Left colon (tissue), 2 donors: Measurements from ENCODE around the gene SLC25A41. TPM values are rescaled to one million over a fixed set of nuclear protein-coding genes. Genes with fewer than 3 reads are reported as not detected.

Source experiments
- ATAC-seq: fragments of 200-7000 bp; cut with Tn5 transposase; one replicate; pipeline ENCODE4 v1.9.1; 2020; ENCODE audit warnings: mild to moderate bottlenecking, moderate library complexity
- DNase-seq, 2 donors: peaks; one replicate each; pipeline ENCODE4 v3.0.0-alpha.2; 2020
- intact Hi-C, 2 donors: fragments of 100-400 bp; cut with DNase I in 1 of 2; cut with micrococcal nuclease in 1 of 2; formaldehyde crosslinking; loops; one replicate each; pipeline versions ENCODE4 v1.11.2 to v1.14.0; 2022; cut with DNase I, micrococcal nuclease
- total RNA-seq, 2 donors: library from RNA; stranded (reverse); fragmentation: NEBNext Ultra II Directional; extraction: Animal tissue kit (Norgen Biotek cat#: 25700); gene quantifications; one replicate each; pipeline ENCODE4 v1.2.1, GENCODE V29; 2021
- donor health status: DM: no; HTN: no; CAD: no.
- donor health status: DM: yes; HTN: yes; CAD: no.

The SLC25A41 gene
- total RNA-seq, 2 donors from 2014 or later = 0.47 to 0.85 TPM

DNA sequence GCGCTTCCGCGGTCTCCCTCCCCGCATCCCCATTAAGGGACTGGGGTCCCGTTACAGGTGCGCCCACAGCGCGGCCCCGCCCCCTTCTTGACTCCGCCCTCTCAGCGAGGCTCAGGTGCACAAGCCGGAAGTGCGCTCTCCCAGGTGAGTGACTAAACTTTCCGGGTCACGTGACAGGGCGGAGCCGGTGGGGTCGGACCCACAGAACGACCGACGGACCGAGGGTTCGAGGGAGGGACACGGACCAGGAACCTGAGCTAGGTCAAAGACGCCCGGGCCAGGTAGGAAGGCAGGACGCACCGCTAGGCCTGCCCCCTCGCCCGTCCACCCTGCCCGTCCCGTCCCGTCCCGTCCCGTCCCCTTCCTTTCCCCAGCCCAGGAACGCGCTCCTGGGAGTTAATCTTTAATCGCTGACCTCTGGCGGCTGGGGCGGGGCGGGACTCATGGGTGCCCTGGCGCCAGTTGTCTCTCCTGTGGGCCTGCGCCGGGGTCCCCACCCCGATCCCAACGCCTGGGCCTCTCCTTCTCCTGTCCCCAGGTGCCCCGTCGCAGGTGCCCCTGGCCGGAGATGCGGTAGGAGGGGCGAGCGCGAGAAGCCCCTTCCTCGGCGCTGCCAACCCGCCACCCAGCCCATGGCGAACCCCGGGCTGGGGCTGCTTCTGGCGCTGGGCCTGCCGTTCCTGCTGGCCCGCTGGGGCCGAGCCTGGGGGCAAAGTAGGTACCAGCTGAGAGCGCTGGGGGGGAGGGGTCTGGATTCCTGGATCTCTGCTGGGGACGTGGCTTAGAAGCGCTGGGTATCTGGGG is 30.7 kb upstream of the SLC25A41 start, which contains the start of gene CRB3:
TSS of gene CRB3 (plus strand) at position 202 of the 804 bp plus-strand sequence. CDS start at position 633, 431 bp downstream.
- intact Hi-C loops = no loop called here
- DNase-seq (peak; percentile 97), ATAC-seq (peak; percentile 63)

DNA sequence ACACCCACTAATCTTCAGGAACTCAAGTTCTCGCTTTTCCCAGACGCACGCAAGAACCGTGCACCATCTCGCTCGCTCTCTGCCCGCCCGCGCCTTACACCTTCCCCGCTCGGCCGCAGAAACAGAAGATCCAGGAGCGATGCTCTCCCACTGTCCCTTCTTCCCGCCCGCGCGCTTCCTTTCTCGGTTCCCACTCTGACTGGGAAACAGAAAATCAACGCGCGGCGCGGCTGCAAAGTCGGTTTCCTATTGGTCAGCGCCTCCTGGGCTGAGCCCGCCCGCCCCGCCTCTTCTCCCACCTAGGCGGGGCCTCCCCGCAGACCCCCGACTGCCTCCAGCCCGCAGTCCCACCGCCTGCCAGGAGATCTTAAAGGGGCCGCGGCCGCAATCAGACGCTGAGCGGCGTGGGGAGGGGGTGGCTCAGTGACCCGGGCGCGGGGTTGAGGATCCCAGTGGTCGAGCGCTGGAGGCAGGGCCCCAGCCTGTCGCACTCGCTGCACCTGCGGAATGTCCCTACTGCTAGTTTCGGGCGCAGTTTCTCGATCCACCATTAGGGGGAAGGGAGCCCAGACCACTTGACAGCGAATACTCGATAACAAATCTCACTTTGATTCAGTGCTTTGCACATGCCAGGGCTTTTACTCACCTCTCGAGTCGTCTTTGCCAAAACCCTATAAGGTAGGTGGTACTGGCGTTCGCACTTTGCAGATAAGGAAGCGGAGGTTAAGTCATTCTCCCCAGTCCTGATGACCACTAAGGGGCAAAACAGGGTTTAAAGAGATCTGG is 26.7 kb upstream of the SLC25A41 start:
- DNase-seq = peak; percentile 98 to 99
- ATAC-seq = peak; percentile 57
- intact Hi-C loops = no loop called here

GRCh38 chr19:6459262-6460098 is 25.9 kb upstream of the SLC25A41 start, which contains the start of gene SLC25A23:
TSS of gene SLC25A23 (minus strand) at chr19:6459792. CDS start at chr19:6459628, 164 bp downstream.
- intact Hi-C loops = no loop called here
- ATAC-seq (peak; percentile 48), DNase-seq (peak; percentile 79 to 80)

GRCh38 chr19:6458695-6459261 is 25.2 kb upstream of the SLC25A41 start:
- intact Hi-C loops = no loop called here
- DNase-seq = peak; percentile 45 to 72
- peak; percentile 34 for ATAC-seq

DNA sequence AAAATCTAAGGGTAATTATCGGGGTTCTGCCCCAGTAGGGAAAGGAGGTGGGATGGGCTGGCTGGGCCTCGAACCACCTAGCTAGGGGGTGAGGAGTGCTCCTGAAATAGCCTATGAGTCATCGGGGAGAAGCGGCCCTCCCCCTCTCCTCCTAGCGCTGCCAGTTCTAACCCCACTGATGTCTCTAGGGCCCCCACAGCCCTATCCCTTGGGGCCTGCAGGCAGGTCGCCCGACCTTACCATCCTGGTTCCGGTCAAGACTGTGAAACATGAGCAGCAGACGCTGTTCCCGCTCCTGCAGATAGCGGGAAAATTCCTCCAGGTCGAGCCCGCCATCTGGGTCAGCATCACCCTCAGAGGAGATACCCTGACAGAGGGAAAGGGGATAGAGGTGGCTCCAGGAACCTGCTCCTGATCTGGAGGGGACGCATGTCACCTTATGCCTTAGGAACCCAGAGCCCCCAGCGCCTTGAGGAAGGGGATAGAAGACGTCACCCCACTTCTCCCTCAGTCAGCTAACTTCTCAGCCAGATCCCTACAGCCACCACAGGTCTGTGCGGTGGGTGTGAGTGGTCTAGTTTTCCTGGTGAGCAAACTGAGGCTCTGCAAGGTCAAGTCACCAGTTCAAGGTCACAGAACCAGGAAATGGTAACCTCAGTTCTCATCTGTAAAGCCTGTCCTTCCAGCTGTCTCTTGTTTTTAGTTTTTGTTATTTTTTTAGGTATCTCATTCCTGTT is 24.6 kb upstream of the SLC25A41 start:
- intact Hi-C loops = no loop called here
- ATAC-seq = no peak
- no peak for DNase-seq

GRCh38 chr19:6455924-6456323 is 22.4 kb upstream of the SLC25A41 start:
- DNase-seq = no peak
- no peak for ATAC-seq
- intact Hi-C loops = no loop called here

DNA sequence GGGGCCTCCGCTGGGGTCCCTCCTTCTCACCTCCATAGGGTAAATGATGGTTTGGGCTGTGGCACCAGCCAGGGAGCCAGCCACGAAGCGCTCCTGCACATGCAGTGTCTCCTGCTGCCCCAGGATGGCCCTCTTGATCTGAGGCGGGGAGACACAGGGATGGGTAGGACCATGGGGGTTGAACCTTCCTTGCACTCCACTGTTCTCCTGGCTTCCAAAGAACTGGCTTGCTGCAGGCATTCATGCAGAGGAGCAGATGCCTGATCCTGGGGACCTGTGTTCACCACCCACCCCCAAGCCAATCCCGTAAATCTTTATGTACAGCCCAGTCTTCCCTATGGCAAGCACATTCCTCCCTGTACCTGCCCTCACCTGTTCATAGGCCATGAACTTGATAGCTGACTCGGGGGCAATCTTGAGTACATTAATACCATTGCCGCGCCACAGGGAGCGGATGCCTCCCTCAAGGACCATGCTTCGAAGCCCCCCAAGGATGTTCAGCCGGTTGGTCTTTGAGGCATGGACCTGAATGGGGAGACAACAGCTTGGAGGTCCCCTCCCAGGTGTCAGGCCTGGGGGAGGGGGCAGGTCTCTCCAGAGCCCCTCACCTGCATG is 20.5 kb upstream of the SLC25A41 start:
- DNase-seq (no peak), ATAC-seq (no peak)
- intact Hi-C loops = no loop called here

- DNase-seq (no peak), ATAC-seq (no peak)
- intact Hi-C loops = no loop called here
These were observed 19.3 kb upstream of the SLC25A41 start for GRCh38 chr19:6452899-6453298.

- intact Hi-C loops = no loop called here
- no peak for ATAC-seq
- DNase-seq = no peak
These were observed 18.7 kb upstream of the SLC25A41 start for GRCh38 chr19:6452223-6452614.

GRCh38 chr19:6451583-6452222 is 18.1 kb upstream of the SLC25A41 start:
- intact Hi-C loops = no loop called here
- ATAC-seq = no peak
- DNase-seq = no peak

GRCh38 chr19:6450166-6450565 is 16.6 kb upstream of the SLC25A41 start:
- intact Hi-C loops = no loop called here
- ATAC-seq (no peak), DNase-seq (no peak)

GRCh38 chr19:6448045-6448444 is 14.5 kb upstream of the SLC25A41 start:
- no peak for DNase-seq
- no peak for ATAC-seq
- intact Hi-C loops = no loop called here

GRCh38 chr19:6446452-6446851 is 12.9 kb upstream of the SLC25A41 start:
- intact Hi-C loops = no loop called here
- no peak for DNase-seq
- no peak for ATAC-seq

DNA sequence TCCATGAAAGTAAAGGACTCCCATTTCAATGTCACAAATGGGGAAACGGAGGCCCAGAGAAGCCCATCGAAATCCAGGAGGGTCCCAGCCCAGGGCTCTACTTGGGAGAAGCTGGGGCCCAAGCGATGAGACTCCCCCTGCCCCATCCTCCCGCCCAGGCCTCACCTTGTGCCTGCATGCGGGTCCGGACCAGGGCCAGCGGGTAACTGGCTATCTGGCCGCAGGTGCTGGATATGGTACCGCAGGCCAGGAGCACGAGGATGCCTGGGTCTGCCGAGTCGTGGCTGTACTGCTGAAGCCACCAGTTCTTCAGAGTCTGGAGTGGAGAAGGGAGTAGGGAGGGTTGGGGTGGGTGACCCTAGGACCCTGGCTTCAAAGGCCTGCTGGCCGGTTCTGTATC is 10.4 kb upstream of the SLC25A41 start:
- intact Hi-C loops = no loop called here
- DNase-seq (no peak), ATAC-seq (no peak)

DNA sequence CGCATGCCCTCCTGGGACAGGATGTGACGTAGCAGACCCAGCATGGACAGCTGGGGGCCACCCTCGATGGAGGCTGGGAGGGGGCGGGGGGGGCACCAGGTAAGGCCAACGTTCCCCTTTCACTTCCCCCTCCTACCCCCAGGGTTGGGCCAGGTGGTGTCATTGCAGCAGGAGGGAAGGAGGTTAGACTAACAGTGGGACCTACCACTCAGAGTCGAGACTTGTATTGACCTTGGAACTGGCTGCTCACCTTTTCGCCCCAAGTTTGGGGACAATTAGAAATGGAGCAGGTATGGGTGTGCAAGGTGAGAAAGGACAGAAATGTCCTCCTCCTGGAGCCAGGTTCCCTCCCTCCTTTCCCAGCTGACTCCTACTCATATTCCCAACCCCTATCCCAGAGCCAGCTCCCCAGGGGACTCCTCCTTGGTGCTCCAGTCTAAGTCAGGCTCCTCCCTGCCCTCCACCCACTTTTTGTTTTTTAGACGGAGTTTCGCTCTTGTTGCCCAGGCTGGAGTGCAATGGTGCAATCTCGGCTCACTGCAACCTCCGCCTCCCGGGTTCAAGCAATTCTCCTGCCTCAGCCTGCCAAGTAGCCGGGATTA is 8.6 kb upstream of the SLC25A41 start:
- intact Hi-C loops = no loop called here
- ATAC-seq (no peak), DNase-seq (no peak)

DNA sequence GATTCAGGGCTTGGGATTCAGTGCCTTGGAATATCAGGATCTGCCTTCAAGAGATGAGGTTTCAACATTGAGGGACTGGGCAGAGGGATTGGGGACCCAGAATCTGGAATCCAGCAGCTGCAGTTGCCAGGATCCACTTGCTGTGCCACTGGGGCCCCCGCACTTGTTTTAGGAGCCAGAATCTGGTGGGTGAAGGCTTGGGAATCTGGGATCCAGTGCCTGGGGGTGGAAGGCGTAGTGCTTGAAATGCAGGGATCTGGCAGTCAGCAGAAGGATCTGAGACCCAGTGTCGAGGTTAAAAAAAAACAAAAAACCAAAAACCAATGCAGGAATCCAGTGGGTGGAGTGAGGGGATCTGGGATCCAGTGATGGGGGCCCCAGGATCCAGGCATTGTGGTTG is 7.3 kb upstream of the SLC25A41 start:
- intact Hi-C loops = no loop called here
- no peak for DNase-seq
- no peak for ATAC-seq

DNA sequence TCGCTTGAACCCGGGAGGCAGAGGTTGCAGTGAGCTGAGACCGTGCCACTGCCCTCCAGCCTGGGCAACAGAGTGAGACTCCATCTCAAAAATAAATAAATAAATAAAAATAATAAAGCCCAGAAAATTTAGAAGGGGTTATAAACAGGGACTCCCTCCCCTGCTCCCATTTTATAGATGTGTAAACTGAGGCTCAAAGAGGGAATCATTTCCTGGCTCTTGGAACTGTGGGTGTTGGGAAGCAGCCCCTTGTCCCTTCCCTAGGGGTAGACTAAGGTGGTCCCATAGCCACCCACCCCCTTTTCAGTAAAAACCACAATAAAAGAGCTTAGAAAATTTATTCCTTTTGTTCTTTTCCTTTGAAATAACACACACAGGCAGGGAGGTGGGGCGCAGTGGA is 6.2 kb upstream of the SLC25A41 start:
- no peak for DNase-seq
- intact Hi-C loops = no loop called here
- ATAC-seq = no peak
